Central memory CD8-positive, alpha-beta T cell (primary cell): Measurements from ENCODE around the gene KIAA1671.
"Not testable (repeated sequence)": the region's sequence is repeated elsewhere in the genome, so short reads cannot be mapped to it uniquely, and the experiment has no call there.

Experiments used
- ATAC-seq: fragments of 150-1000 bp; cut with Tn5 transposase; replicated peaks from 2 replicates; pipeline ENCODE4 v1.10.0; 2022; ENCODE audit warnings: mild to moderate bottlenecking, moderate FRiP score, moderate number of reproducible peaks; ENCODE audit not compliant: poor library complexity, severe bottlenecking; ENCODE audit errors: extremely low read depth
- DNase-seq, 2 donors: peaks; one replicate each; pipeline ENCODE4 v3.0.0; 2021; ENCODE audit warnings: low spot score in 2 of 2
- H3K27ac Mint-ChIP-seq: one replicate; pipeline ENCODE4 v1.8.0; 2022; ENCODE audit warnings: low read depth, mild to moderate bottlenecking, moderate library complexity, mixed read lengths
- H3K27me3 Mint-ChIP-seq: one replicate; pipeline ENCODE4 v1.8.0; 2022; ENCODE audit warnings: mixed read lengths
- H3K36me3 Mint-ChIP-seq: one replicate; pipeline ENCODE4 v1.8.0; 2022; ENCODE audit warnings: mild to moderate bottlenecking, moderate library complexity, mixed read lengths; ENCODE audit not compliant: insufficient read depth
- H3K4me1 Mint-ChIP-seq: one replicate; pipeline ENCODE4 v1.8.0; 2022; ENCODE audit warnings: mixed read lengths
- H3K4me3 Mint-ChIP-seq: one replicate; pipeline ENCODE4 v1.8.0; 2022; ENCODE audit warnings: mild to moderate bottlenecking, moderate library complexity, mixed read lengths
- H3K9me3 Mint-ChIP-seq: one replicate; pipeline ENCODE4 v1.8.0; 2022; ENCODE audit warnings: mixed read lengths

The KIAA1671 gene

DNA sequence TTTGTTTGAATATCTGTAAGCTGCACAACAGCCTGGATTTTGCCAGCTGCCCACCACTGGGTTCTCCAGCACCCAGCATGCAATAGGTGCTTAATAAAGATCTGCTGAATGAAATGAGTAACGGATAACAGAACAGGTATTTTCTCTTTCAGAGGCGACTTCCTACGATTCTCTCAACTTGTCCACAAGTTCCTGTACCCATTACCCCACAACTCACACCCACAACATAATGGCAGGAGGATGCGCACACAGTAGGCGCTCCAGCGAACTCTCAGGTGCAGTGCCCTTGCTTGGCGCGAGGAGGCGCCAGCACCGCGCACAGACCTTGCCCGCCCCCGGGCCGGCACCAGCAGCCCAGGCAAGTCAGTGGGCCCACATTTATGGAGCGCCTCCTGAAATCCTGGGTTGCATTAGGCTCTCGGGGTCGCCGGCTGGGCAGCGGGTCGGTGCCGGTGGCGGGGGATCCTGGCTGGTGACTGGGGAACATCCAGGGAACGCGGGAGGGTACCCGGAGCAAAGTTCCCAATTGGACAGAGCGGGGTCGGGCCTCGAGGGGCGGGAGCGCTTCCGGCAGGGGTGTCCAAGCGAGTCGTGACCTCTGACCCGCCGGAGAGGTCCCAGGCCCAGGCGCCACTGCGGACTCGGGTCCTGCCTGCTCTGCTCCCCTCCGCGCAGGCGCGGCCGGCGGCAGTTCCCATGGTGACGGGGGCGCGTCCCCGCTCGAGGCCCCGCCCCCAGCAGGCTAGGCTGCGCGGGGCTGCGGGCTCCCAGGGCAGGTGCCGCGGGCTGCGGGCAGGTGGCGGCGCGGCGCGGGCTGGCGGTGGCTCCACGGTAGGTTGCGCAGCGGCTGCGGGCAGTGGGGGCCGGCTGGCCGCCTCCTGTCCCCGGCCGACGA, at the start of gene KIAA1671:
TSS of gene KIAA1671 (plus strand) at position 775 of the 895 bp plus-strand sequence. CDS start 75,284 bp downstream, outside the sequence.
- peak within 1 kb of the TSS; percentile 68 for H3K27ac Mint-ChIP-seq
- H3K9me3 Mint-ChIP-seq = no peaks in the 10 kb centered on the region
- peak within 1 kb of the TSS; percentile 80 for H3K4me3 Mint-ChIP-seq
- peaks cover 32% of the 10 kb centered on the region for H3K4me1 Mint-ChIP-seq
- H3K36me3 Mint-ChIP-seq = peaks cover 3% of the 10 kb centered on the region
- peaks cover 48% of the 10 kb centered on the region for H3K27me3 Mint-ChIP-seq
- peak; percentile 77 to 80 for DNase-seq
- peak; percentile 88 for ATAC-seq

- no peaks in the 10 kb centered on the region for H3K27me3 Mint-ChIP-seq
- peaks cover 14% of the 10 kb centered on the region for H3K9me3 Mint-ChIP-seq
- no peak for ATAC-seq
- DNase-seq = no peak
- H3K27ac Mint-ChIP-seq = no peak overlapping the region
- H3K36me3 Mint-ChIP-seq = peaks cover 1% of the 10 kb centered on the region
- H3K4me3 Mint-ChIP-seq = no peak overlapping the region
- no peaks in the 10 kb centered on the region for H3K4me1 Mint-ChIP-seq
Observed at GRCh38 chr22:24905909-24906308, 46.6 kb upstream of the KIAA1671 start.

- DNase-seq, H3K36me3 Mint-ChIP-seq, ATAC-seq, H3K27me3 Mint-ChIP-seq, H3K4me1 Mint-ChIP-seq, H3K4me3 Mint-ChIP-seq, H3K27ac Mint-ChIP-seq: not testable (repeated sequence)
- peaks cover 14% of the 10 kb centered on the region for H3K9me3 Mint-ChIP-seq
Observed at GRCh38 chr22:24907101-24907500, 45.4 kb upstream of the KIAA1671 start.

GRCh38 chr22:24920029-24920428, 32.5 kb upstream of the KIAA1671 start:
- Mint-ChIP-seq H3K4me3 (no peak overlapping the region), H3K4me1 (no peaks in the 10 kb centered on the region), H3K27ac (no peak overlapping the region), H3K27me3 (no peaks in the 10 kb centered on the region), H3K9me3 (no peaks in the 10 kb centered on the region), H3K36me3 (no peaks in the 10 kb centered on the region)
- no peak for ATAC-seq
- DNase-seq = no peak

- Mint-ChIP-seq H3K4me3 (no peak overlapping the region), H3K36me3 (no peaks in the 10 kb centered on the region), H3K27me3 (peaks cover 31% of the 10 kb centered on the region), H3K4me1 (no peaks in the 10 kb centered on the region), H3K9me3 (no peaks in the 10 kb centered on the region), H3K27ac (no peak overlapping the region)
- DNase-seq (no peak), ATAC-seq (no peak)
Observed at GRCh38 chr22:24925586-24926427, 26.7 kb upstream of the KIAA1671 start.

- Mint-ChIP-seq H3K27ac (no peak overlapping the region), H3K27me3 (peaks cover 31% of the 10 kb centered on the region), H3K9me3 (no peaks in the 10 kb centered on the region), H3K4me1 (no peaks in the 10 kb centered on the region), H3K36me3 (no peaks in the 10 kb centered on the region), H3K4me3 (no peak overlapping the region)
- ATAC-seq (no peak), DNase-seq (no peak)
Observed at GRCh38 chr22:24926428-24926725, 26.1 kb upstream of the KIAA1671 start.

- H3K9me3 Mint-ChIP-seq = no peaks in the 10 kb centered on the region
Observed at GRCh38 chr22:24926849-24927579, 25.5 kb upstream of the KIAA1671 start.

DNA sequence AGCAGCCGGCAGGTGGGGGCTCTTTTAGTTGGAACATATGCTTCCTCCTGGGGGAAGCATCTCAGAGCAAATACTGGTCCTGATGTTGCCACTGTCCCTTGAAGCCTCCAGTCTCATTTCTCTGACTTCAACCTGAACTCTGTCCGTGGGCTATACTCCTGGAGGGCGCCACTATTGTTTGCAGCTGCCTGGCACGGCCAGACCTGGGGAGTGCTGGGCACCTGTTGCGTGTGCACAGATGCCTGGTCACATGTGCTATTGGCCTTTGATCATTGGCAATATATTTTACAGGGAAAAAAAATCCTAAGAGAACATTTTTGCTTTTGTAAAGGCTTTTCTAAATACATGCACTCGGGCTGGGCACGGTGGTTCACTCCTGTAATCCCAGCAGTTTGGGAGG, 24.2 kb upstream of the KIAA1671 start:
- Mint-ChIP-seq H3K4me1 (no peaks in the 10 kb centered on the region), H3K27me3 (peaks cover 31% of the 10 kb centered on the region), H3K27ac (no peak overlapping the region), H3K36me3 (no peaks in the 10 kb centered on the region), H3K4me3 (no peak overlapping the region), H3K9me3 (no peaks in the 10 kb centered on the region)
- DNase-seq (no peak), ATAC-seq (no peak)

More at GRCh38 chr22:24926849-24927579, 25.5 kb upstream of the KIAA1671 start:
- no peak for ATAC-seq
- no peak overlapping the region for H3K27ac Mint-ChIP-seq
- H3K4me1 Mint-ChIP-seq = no peaks in the 10 kb centered on the region
- DNase-seq = no peak
- peaks cover 31% of the 10 kb centered on the region for H3K27me3 Mint-ChIP-seq
- H3K36me3 Mint-ChIP-seq = no peaks in the 10 kb centered on the region
- H3K4me3 Mint-ChIP-seq = no peak overlapping the region

GRCh38 chr22:24930678-24931077, 21.8 kb upstream of the KIAA1671 start:
- Mint-ChIP-seq H3K27ac (no peak overlapping the region), H3K4me3 (no peak overlapping the region), H3K27me3 (peaks cover 30% of the 10 kb centered on the region), H3K36me3 (no peaks in the 10 kb centered on the region), H3K4me1 (no peaks in the 10 kb centered on the region), H3K9me3 (no peaks in the 10 kb centered on the region)
- ATAC-seq = no peak
- no peak for DNase-seq

GRCh38 chr22:24935771-24936483, 16.6 kb upstream of the KIAA1671 start:
- ATAC-seq (no peak), DNase-seq (no peak)
- Mint-ChIP-seq H3K27ac (no peak overlapping the region), H3K9me3 (no peaks in the 10 kb centered on the region), H3K36me3 (peaks cover 4% of the 10 kb centered on the region), H3K27me3 (no peaks in the 10 kb centered on the region), H3K4me1 (no peaks in the 10 kb centered on the region), H3K4me3 (no peak overlapping the region)

GRCh38 chr22:24937114-24937513, 15.4 kb upstream of the KIAA1671 start:
- Mint-ChIP-seq H3K27me3 (no peaks in the 10 kb centered on the region), H3K4me3 (no peak overlapping the region), H3K9me3 (no peaks in the 10 kb centered on the region), H3K4me1 (no peaks in the 10 kb centered on the region), H3K27ac (no peak overlapping the region), H3K36me3 (peaks cover 4% of the 10 kb centered on the region)
- ATAC-seq = no peak
- no peak for DNase-seq
